Neuron (in vitro differentiated cells): ENCODE measurements around the gene GMDS.

ENCODE experiments used
- H2AFZ ChIP-seq: one replicate; pipeline ENCODE4 v1.6.1; 2013; ENCODE audit warnings: low read depth, mild to moderate bottlenecking, inconsistent platforms, low read length, moderate library complexity
- H3K27me3 ChIP-seq: one replicate; pipeline ENCODE4 v1.6.1; 2013; ENCODE audit warnings: low read length; ENCODE audit not compliant: insufficient read depth
- H3K36me3 ChIP-seq: one replicate; pipeline ENCODE4 v1.6.1; 2013; ENCODE audit warnings: low read length; ENCODE audit not compliant: insufficient read depth
- H3K4me1 ChIP-seq: one replicate; pipeline ENCODE4 v1.6.1; 2013; ENCODE audit warnings: low read length; ENCODE audit not compliant: insufficient read depth
- H3K4me3 ChIP-seq: 2 replicates; pipeline ENCODE4 v1.5.1; 2013; ENCODE audit warnings: mild to moderate bottlenecking, low read length, moderate library complexity
- H3K9me3 ChIP-seq: one replicate; pipeline ENCODE4 v1.6.1; 2013; ENCODE audit warnings: low read length

Gene GMDS

DNA sequence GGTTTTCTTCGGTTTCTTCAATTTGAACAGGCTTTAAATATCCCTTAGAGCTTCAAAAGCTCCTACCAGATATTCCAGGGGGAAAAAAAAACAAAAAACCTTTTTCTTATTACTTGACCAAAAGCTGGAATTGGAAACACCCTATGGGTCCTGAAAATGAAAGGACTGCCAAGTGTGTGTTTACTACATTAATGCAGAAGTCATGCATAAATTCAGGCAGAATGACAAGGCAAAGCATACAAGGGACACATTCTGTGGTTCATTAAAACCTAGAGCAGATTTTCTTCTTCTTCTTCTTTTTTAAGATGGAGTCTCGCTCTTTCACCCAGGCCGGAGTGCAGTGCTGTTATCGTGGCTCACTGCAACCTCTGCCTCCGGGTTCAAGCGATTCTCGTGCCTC, 119.1 kb downstream of the GMDS start:
- Histone ChIP-seq H3K4me3 (no peak overlapping the region), H3K4me1 (no peaks in the 10 kb centered on the region), H3K36me3 (no peaks in the 10 kb centered on the region), H2AFZ (no peak overlapping the region), H3K9me3 (no peaks in the 10 kb centered on the region), H3K27me3 (no peaks in the 10 kb centered on the region)

GRCh38 chr6:2125158-2125557, 120.2 kb downstream of the GMDS start:
- no peak overlapping the region for H2AFZ ChIP-seq
- no peaks in the 10 kb centered on the region for H3K4me1 ChIP-seq
- no peaks in the 10 kb centered on the region for H3K9me3 ChIP-seq
- H3K4me3 ChIP-seq, result no peak overlapping the region
- no peaks in the 10 kb centered on the region for H3K27me3 ChIP-seq
- H3K36me3 ChIP-seq, result no peaks in the 10 kb centered on the region

GRCh38 chr6:2124260-2124709, 121.1 kb downstream of the GMDS start:
- H3K4me1 ChIP-seq, result no peaks in the 10 kb centered on the region
- no peak overlapping the region for H2AFZ ChIP-seq
- no peaks in the 10 kb centered on the region for H3K9me3 ChIP-seq
- no peak overlapping the region for H3K4me3 ChIP-seq
- no peaks in the 10 kb centered on the region for H3K27me3 ChIP-seq
- no peaks in the 10 kb centered on the region for H3K36me3 ChIP-seq

DNA sequence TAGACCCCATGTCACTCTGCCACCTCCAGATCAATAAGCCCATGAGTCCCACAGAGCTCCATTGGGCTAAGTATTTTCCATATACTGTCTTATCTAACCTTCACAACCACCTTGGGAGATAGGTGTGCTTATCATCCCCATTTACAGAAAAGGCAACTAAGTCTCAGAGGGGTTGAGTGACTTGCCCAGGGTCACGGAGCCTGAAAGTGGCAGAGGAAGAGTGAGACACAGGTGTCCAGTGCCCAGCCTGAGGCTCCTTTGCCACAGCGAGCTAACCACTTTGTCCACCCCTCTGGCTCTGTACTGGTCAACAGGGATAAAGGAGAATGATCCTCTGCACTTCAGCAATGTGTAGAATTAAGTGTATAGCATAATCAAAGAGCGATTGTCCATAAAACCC, 124.5 kb downstream of the GMDS start:
- no peaks in the 10 kb centered on the region for H3K4me1 ChIP-seq

DNA sequence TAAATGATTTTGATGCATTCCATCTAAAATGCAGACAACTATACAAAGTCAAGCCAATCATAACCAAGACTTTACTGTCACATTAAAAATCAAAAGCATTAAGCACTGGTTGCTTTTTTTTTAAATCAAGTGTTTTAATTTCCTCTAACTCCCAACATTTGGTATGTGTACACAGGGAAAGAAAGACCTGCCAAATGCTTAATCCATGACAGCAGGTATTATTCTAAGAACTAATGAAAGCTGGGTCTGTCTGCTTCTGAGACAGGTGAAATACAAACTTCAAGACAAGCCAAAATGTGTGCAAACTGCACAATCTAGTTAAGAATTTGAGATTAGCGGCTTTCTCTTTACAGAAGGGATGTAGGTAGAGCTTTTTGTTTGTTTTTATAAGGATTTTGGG, 126.1 kb downstream of the GMDS start:
- H3K36me3 ChIP-seq, result no peaks in the 10 kb centered on the region
- H3K4me3 ChIP-seq, result no peak overlapping the region
- H3K9me3 ChIP-seq, result no peaks in the 10 kb centered on the region

More for the DNA sequence above, 124.5 kb downstream of the GMDS start:
- Histone ChIP-seq H3K4me3 (no peak overlapping the region), H3K36me3 (no peaks in the 10 kb centered on the region), H2AFZ (no peak overlapping the region), H3K9me3 (no peaks in the 10 kb centered on the region), H3K27me3 (no peaks in the 10 kb centered on the region)

DNA sequence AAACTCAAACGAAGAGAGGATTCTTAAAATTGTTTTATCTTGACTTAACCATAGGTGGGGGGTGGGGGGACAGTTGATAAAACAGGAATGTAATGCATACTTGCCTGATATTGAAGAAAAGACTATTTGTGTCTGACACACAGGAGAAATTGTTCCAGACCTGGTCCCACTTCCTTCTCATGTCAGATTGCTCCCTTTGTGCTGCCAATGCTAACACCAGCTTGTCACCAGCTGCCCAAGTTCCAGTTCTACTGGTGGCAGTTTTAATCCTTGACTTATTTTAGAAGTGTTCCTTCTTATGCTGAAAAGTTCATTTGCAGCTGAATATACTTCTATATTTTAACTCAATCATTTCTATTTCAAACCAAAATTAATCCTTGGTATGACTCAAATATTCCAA, 127.3 kb downstream of the GMDS start:
- Histone ChIP-seq H3K9me3 (no peaks in the 10 kb centered on the region), H3K4me3 (no peak overlapping the region), H2AFZ (no peak overlapping the region), H3K27me3 (no peaks in the 10 kb centered on the region), H3K4me1 (no peaks in the 10 kb centered on the region), H3K36me3 (no peaks in the 10 kb centered on the region)

More for the DNA sequence above, 126.1 kb downstream of the GMDS start:
- H2AFZ ChIP-seq, result no peak overlapping the region
- no peaks in the 10 kb centered on the region for H3K27me3 ChIP-seq
- no peaks in the 10 kb centered on the region for H3K4me1 ChIP-seq

DNA sequence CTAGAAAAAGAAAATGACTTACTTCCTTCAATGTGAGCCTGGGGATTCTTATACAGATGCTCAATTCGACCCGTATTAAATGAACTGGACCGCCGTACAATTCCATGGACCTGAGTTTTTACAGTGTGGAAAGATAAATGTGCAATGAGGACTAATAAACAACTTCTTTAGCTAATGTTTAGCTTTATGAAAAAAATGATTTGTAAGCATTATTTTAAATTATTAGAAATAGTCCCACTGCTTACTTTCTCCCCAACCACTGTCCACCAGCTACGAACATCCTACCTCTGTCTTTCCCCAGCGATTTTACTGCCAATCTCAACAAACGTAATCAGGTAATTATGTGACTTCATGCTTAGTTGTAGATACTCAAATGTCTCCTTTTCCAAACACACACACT, 128.0 kb downstream of the GMDS start:
- Histone ChIP-seq H3K27me3 (no peaks in the 10 kb centered on the region), H3K4me3 (no peak overlapping the region), H3K9me3 (no peaks in the 10 kb centered on the region), H3K36me3 (no peaks in the 10 kb centered on the region), H3K4me1 (no peaks in the 10 kb centered on the region), H2AFZ (no peak overlapping the region)

DNA sequence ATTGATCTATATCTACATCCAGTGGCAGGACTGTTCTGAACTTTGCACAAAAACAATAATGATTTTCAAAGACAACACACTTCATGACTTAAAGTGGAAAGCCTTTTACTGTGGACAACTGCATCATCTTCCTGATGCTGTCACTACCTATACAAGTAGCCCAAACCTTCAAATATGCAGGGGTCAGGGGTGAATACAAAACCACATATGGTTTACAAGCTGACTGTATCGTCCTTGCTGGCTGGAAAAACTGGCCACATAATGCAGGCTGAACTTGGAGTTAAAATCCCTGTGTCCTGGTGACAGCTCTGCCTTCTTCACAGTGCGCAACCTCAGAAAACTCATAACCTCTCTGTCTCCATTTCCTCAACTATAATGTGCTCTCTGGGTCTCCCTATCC, 128.9 kb downstream of the GMDS start:
- no peaks in the 10 kb centered on the region for H3K9me3 ChIP-seq
- H3K27me3 ChIP-seq, result no peaks in the 10 kb centered on the region
- H2AFZ ChIP-seq, result no peak overlapping the region
- H3K4me1 ChIP-seq, result no peaks in the 10 kb centered on the region
- no peaks in the 10 kb centered on the region for H3K36me3 ChIP-seq
- H3K4me3 ChIP-seq, result no peak overlapping the region

DNA sequence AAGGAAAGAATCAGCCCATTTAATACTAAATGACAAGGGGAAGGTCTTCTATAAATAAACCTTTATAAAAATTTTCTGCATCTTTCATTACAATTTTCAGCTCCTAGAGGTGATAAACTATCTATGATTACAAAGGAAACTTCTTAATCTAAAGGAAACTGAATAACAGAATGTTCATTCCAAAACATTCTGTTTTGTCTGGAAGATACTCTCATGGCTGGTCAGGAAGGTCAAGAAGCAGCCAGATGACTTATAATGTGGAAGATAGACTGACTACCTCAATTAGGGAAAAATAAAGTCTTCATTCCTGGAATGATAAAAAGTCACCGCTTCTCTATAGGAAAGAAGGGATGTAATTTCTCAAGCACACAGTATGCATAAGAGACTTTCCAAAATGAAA, 131.3 kb downstream of the GMDS start:
- no peaks in the 10 kb centered on the region for H3K27me3 ChIP-seq

GRCh38 chr6:2111162-2111677, 134.2 kb downstream of the GMDS start:
- Histone ChIP-seq H3K36me3 (no peaks in the 10 kb centered on the region), H3K4me1 (no peaks in the 10 kb centered on the region), H2AFZ (no peak overlapping the region), H3K27me3 (no peaks in the 10 kb centered on the region), H3K4me3 (no peak overlapping the region), H3K9me3 (no peaks in the 10 kb centered on the region)

More for the DNA sequence above, 131.3 kb downstream of the GMDS start:
- Histone ChIP-seq H3K9me3 (no peaks in the 10 kb centered on the region), H3K4me3 (no peak overlapping the region), H3K4me1 (no peaks in the 10 kb centered on the region), H2AFZ (no peak overlapping the region), H3K36me3 (no peaks in the 10 kb centered on the region)

DNA sequence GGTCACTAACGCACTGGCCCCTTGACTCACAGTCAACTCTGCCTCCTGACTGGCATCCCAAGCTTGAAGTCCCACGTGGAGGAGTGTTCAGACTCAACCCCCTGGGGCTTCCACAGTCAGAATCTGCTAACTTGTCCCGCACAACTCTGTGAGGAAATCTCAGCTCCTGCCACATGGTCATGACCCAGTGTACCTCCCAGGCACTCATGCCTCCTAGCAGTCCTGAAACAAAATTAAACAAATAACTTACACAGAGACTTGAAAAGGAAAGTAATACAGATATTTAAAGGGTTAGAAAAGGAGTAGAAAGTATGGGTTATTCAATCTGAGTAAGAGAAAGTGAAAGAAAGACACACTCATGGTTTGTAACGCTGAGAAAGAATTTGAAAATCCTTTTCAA, 134.9 kb downstream of the GMDS start:
- Histone ChIP-seq H3K27me3 (no peaks in the 10 kb centered on the region), H3K4me1 (no peaks in the 10 kb centered on the region), H3K36me3 (no peaks in the 10 kb centered on the region), H3K4me3 (no peak overlapping the region), H3K9me3 (no peaks in the 10 kb centered on the region), H2AFZ (no peak overlapping the region)

- H3K4me1 ChIP-seq, result no peaks in the 10 kb centered on the region
- H3K27me3 ChIP-seq, result no peaks in the 10 kb centered on the region
- no peak overlapping the region for H2AFZ ChIP-seq
- H3K9me3 ChIP-seq, result no peaks in the 10 kb centered on the region
- no peak overlapping the region for H3K4me3 ChIP-seq
- no peaks in the 10 kb centered on the region for H3K36me3 ChIP-seq
Measured at GRCh38 chr6:2109796-2110195, 135.6 kb downstream of the GMDS start.

GRCh38 chr6:2108700-2109306, 136.6 kb downstream of the GMDS start:
- H3K27me3 ChIP-seq, result no peaks in the 10 kb centered on the region
- no peaks in the 10 kb centered on the region for H3K9me3 ChIP-seq
- H2AFZ ChIP-seq, result no peak overlapping the region
- no peaks in the 10 kb centered on the region for H3K36me3 ChIP-seq
- H3K4me1 ChIP-seq, result peaks cover 4% of the 10 kb centered on the region
- no peak overlapping the region for H3K4me3 ChIP-seq

DNA sequence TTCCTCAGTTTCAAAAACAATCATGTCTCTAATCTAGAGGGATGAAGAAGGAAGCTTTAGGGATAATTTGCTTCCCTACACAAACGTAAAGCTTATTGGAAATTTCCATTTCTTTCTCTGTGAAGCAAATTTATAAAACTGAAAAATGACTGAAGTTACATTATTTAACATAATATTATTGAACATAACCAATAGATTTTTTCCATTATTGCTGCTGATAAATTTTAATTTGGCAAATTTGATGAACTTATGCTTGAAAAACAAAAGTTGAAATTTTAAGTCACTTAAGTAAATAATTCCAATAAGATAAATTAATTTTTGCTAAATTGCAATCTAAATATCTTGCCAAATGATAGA, 140.9 kb downstream of the GMDS start:
- Histone ChIP-seq H3K27me3 (no peaks in the 10 kb centered on the region), H2AFZ (no peak overlapping the region), H3K9me3 (no peaks in the 10 kb centered on the region), H3K4me3 (no peak overlapping the region), H3K4me1 (peaks cover 5% of the 10 kb centered on the region), H3K36me3 (no peaks in the 10 kb centered on the region)
